HepG2 (cell line): Measurements from ENCODE around the gene SLC26A3. TPM values are rescaled to one million over a fixed set of nuclear protein-coding genes. Genes with fewer than 3 reads are reported as not detected.
A peak's percentile ranks its signal among the peaks of the same experiment; 100 is the strongest.

Experiments used
- BHLHE40 ChIP-seq: IDR thresholded peaks from 2 replicates; pipeline ENCODE4 v1.6.1; 2011; ENCODE audit warnings: low read length, improper control_type of control experiment
- CAMTA2 ChIP-seq: sonication (generic); formaldehyde crosslinking; IDR thresholded peaks from 2 replicates; pipeline ENCODE4 v1.4.0; 2020; ENCODE audit warnings: mild to moderate bottlenecking, missing genetic modification reagents, borderline replicate concordance
- CBX5 ChIP-seq: sonication (generic); formaldehyde crosslinking; IDR thresholded peaks from 2 replicates; pipeline ENCODE4 v1.4.0; 2020; ENCODE audit warnings: missing genetic modification reagents, borderline replicate concordance
- DNMT1 ChIP-seq: sonication (generic); formaldehyde crosslinking; IDR thresholded peaks from 2 replicates; pipeline ENCODE4 v1.5.1; 2020; ENCODE audit warnings: mild to moderate bottlenecking, missing genetic modification reagents
- HCFC1 ChIP-seq: fragments of 150-350 bp; IDR thresholded peaks from 2 replicates; pipeline ENCODE4 v1.6.1; 2014; ENCODE audit warnings: low read depth, low read length
- MEF2D ChIP-seq: sonication (generic); formaldehyde crosslinking; IDR thresholded peaks from 2 replicates; pipeline ENCODE4 v1.5.1; 2020; ENCODE audit warnings: mild to moderate bottlenecking, missing genetic modification reagents
- PRMT3 ChIP-seq: sonication (generic); formaldehyde crosslinking; IDR thresholded peaks from 2 replicates; pipeline ENCODE4 v1.8.1; 2022; ENCODE audit warnings: low read depth, mild to moderate bottlenecking, moderate library complexity, missing genetic modification reagents, borderline replicate concordance
- RORA ChIP-seq: sonication (generic); formaldehyde crosslinking; IDR thresholded peaks from 2 replicates; pipeline ENCODE4 v1.5.0; 2020; ENCODE audit warnings: mild to moderate bottlenecking, missing genetic modification reagents, moderate library complexity
- TBX3 ChIP-seq: fragments of 450-650 bp; IDR thresholded peaks from 2 replicates; pipeline ENCODE4 v1.6.1; 2017; ENCODE audit warnings: antibody characterized with exemption, mild to moderate bottlenecking, inconsistent platforms, borderline replicate concordance
- ZNF124 ChIP-seq: sonication (generic); formaldehyde crosslinking; IDR thresholded peaks from 2 replicates; pipeline ENCODE4 v1.4.0; 2020; ENCODE audit warnings: missing genetic modification reagents
- ZNF234 ChIP-seq: sonication (generic); formaldehyde crosslinking; conservative IDR thresholded peaks from 2 replicates; pipeline ENCODE4 v1.5.1; 2020; ENCODE audit warnings: mild to moderate bottlenecking, missing genetic modification reagents
- ZNF510 ChIP-seq: sonication (generic); formaldehyde crosslinking; IDR thresholded peaks from 2 replicates; pipeline ENCODE4 v1.4.0; 2020; ENCODE audit warnings: low read depth, mild to moderate bottlenecking, missing genetic modification reagents
- ZNF569 ChIP-seq: sonication (generic); formaldehyde crosslinking; IDR thresholded peaks from 2 replicates; pipeline ENCODE4 v1.5.0; 2020; ENCODE audit warnings: mild to moderate bottlenecking, missing genetic modification reagents, moderate library complexity, borderline replicate concordance
- ZNF598 ChIP-seq: sonication (generic); formaldehyde crosslinking; IDR thresholded peaks from 2 replicates; pipeline ENCODE4 v1.5.1; 2020; ENCODE audit warnings: mild to moderate bottlenecking, missing genetic modification reagents, borderline replicate concordance
- ZNF615 ChIP-seq: sonication (generic); formaldehyde crosslinking; IDR thresholded peaks from 2 replicates; pipeline ENCODE4 v1.5.0; 2020; ENCODE audit warnings: mild to moderate bottlenecking, missing genetic modification reagents, borderline replicate concordance
- polyA plus RNA-seq, 8 experiments: library from polyadenylated mRNA; depleted of rRNA in 3 of 8; stranded (reverse) in 7 of 8; unstranded in 1 of 8; fragments of >200 nt; fragmentation: Illumina TruSeq in 4 of 8; extraction: Trizol in 4 of 8; gene quantifications; 2 replicates each; pipeline versions ENCODE4 v1.2.1 to v1.2.3, GENCODE V29; 2011 to 2016; ENCODE audit warnings: low read depth in 4 of 8, missing spikeins in 1 of 8, mixed read lengths in 1 of 8; ENCODE audit not compliant: insufficient read depth in 1 of 8
- total RNA-seq, 5 experiments: library from RNA; depleted of rRNA; stranded (reverse); fragments of >200 nt; fragmentation: Illumina TruSeq; extraction: Trizol; gene quantifications; 2 replicates each; pipeline ENCODE4 v1.2.3, GENCODE V29; 2016; ENCODE audit warnings: low read depth in 1 of 5
- TF ChIP-seq, protein P1 (sequence below), 2 experiments: IDR thresholded peaks; 2 replicates each; pipeline ENCODE4 v1.6.1; 2011 to 2012; ENCODE audit warnings: low read length in 2 of 2, borderline replicate concordance in 1 of 2, low read depth in 1 of 2, mild to moderate bottlenecking in 1 of 2, moderate library complexity in 1 of 2
- TF ChIP-seq, protein P2 (sequence below): sonication (generic); formaldehyde crosslinking; IDR thresholded peaks from 2 replicates; pipeline ENCODE4 v1.8.1; 2023; ENCODE audit warnings: mild to moderate bottlenecking, missing genetic modification reagents, borderline replicate concordance
- TF ChIP-seq, protein P3 (sequence below): sonication (generic); formaldehyde crosslinking; IDR thresholded peaks from 2 replicates; pipeline ENCODE4 v1.4.0; 2020; ENCODE audit warnings: missing genetic modification reagents
- TF ChIP-seq, protein P4 (sequence below): sonication (generic); formaldehyde crosslinking; IDR thresholded peaks from 2 replicates; pipeline ENCODE4 v1.4.0; 2020; ENCODE audit warnings: mild to moderate bottlenecking, missing genetic modification reagents

The SLC26A3 gene
- total and polyA plus RNA-seq, 2 of the 13 experiments (the other 11 are each of a cell fraction or from before 2014, with no cell fraction given): 0.11 to 0.30 TPM

GRCh38 chr7:107743567-107744344 is 59.3 kb downstream of the SLC26A3 start, which contains the start of gene CBLL1 (continued):
- TF ChIP-seq, protein P1, sequence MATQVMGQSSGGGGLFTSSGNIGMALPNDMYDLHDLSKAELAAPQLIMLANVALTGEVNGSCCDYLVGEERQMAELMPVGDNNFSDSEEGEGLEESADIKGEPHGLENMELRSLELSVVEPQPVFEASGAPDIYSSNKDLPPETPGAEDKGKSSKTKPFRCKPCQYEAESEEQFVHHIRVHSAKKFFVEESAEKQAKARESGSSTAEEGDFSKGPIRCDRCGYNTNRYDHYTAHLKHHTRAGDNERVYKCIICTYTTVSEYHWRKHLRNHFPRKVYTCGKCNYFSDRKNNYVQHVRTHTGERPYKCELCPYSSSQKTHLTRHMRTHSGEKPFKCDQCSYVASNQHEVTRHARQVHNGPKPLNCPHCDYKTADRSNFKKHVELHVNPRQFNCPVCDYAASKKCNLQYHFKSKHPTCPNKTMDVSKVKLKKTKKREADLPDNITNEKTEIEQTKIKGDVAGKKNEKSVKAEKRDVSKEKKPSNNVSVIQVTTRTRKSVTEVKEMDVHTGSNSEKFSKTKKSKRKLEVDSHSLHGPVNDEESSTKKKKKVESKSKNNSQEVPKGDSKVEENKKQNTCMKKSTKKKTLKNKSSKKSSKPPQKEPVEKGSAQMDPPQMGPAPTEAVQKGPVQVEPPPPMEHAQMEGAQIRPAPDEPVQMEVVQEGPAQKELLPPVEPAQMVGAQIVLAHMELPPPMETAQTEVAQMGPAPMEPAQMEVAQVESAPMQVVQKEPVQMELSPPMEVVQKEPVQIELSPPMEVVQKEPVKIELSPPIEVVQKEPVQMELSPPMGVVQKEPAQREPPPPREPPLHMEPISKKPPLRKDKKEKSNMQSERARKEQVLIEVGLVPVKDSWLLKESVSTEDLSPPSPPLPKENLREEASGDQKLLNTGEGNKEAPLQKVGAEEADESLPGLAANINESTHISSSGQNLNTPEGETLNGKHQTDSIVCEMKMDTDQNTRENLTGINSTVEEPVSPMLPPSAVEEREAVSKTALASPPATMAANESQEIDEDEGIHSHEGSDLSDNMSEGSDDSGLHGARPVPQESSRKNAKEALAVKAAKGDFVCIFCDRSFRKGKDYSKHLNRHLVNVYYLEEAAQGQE (IDR thresholded peaks at IDR 0.05; ENCODE audit: borderline replicate concordance in 1 of 2, low read depth in 1 of 2, low read length in 2 of 2): 0 out of 4 replicates have a peak, but pooled peaks of 1 of the 2 experiments have one; percentile 14
- TF ChIP-seq MEF2D (CRISPR knock-in tag) (no peak; the same call in 1 of the 2 replicates), ZNF615 (no peak), DNMT1 (peak; percentile 64; the same call in 1 of the 2 replicates), ZNF569 (CRISPR knock-in tag) (no peak), RORA (CRISPR knock-in tag) (no peak), PRMT3 (CRISPR knock-in tag) (no peak), ZNF598 (CRISPR knock-in tag) (no peak), BHLHE40 (no peak), TBX3 (no peak), ZNF510 (no peak), ZNF234 (CRISPR knock-in tag) (peak; percentile 70; the same call in 1 of the 2 replicates), HCFC1 (peak; percentile 81), CAMTA2 (peak; percentile 28; the same call in 1 of the 2 replicates), CBX5 (no peak; the same call in 1 of the 2 replicates), ZNF124 (CRISPR knock-in tag) (no peak)
- TF ChIP-seq, protein P2, sequence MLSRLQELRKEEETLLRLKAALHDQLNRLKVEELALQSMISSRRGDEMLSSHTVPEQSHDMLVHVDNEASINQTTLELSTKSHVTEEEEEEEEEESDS (CRISPR knock-in tag): no peak
- TF ChIP-seq, protein P3, sequence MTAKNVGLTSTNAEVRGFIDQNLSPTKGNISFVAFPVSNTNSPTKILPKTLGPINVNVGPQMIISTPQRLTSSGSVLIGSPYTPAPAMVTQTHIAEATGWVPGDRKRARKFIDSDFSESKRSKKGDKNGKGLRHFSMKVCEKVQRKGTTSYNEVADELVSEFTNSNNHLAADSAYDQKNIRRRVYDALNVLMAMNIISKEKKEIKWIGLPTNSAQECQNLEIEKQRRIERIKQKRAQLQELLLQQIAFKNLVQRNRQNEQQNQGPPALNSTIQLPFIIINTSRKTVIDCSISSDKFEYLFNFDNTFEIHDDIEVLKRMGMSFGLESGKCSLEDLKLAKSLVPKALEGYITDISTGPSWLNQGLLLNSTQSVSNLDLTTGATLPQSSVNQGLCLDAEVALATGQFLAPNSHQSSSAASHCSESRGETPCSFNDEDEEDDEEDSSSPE (CRISPR knock-in tag): peak; percentile 54
- TF ChIP-seq, protein P4, sequence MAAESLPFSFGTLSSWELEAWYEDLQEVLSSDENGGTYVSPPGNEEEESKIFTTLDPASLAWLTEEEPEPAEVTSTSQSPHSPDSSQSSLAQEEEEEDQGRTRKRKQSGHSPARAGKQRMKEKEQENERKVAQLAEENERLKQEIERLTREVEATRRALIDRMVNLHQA (CRISPR knock-in tag): no peak
